Muscle of back (tissue), 11 donors: ENCODE results near the gene TCF12. TPM values are rescaled to one million over a fixed set of nuclear protein-coding genes. Genes with fewer than 3 reads are reported as not detected.

Experiments
- DNase-seq, 3 donors: peaks; one replicate each; pipeline versions ENCODE4 v3.0.0 to v3.0.0-alpha.2; 2013
- polyA plus RNA-seq, 10 donors: library from polyadenylated mRNA; unstranded; fragments of 120-200 nt; gene quantifications; one replicate each; pipeline ENCODE4 v1.2.1, GENCODE V29; 2013; ENCODE audit not compliant: insufficient read length in 10 of 10

TCF12 gene
- polyA plus RNA-seq, 10 donors = 90.4 to 162 (median 125) TPM

- no peak for DNase-seq
Measured at GRCh38 chr15:57313134-57313483, 394.7 kb downstream of the TCF12 start.

- DNase-seq = no peak
Measured at GRCh38 chr15:57314221-57314620, 395.8 kb downstream of the TCF12 start.

- no peak for DNase-seq
Measured at GRCh38 chr15:57316451-57316850, 398.0 kb downstream of the TCF12 start.

- DNase-seq = no peak
Measured at GRCh38 chr15:57319226-57319918, 400.9 kb downstream of the TCF12 start.

GRCh38 chr15:57319919-57320560 lies 401.6 kb downstream of the TCF12 start:
- DNase-seq = no peak

GRCh38 chr15:57320631-57321220 lies 402.3 kb downstream of the TCF12 start:
- DNase-seq = peak; percentile 50 to 88 (median 77)

GRCh38 chr15:57321485-57321884 lies 403.0 kb downstream of the TCF12 start:
- no peak for DNase-seq

DNA sequence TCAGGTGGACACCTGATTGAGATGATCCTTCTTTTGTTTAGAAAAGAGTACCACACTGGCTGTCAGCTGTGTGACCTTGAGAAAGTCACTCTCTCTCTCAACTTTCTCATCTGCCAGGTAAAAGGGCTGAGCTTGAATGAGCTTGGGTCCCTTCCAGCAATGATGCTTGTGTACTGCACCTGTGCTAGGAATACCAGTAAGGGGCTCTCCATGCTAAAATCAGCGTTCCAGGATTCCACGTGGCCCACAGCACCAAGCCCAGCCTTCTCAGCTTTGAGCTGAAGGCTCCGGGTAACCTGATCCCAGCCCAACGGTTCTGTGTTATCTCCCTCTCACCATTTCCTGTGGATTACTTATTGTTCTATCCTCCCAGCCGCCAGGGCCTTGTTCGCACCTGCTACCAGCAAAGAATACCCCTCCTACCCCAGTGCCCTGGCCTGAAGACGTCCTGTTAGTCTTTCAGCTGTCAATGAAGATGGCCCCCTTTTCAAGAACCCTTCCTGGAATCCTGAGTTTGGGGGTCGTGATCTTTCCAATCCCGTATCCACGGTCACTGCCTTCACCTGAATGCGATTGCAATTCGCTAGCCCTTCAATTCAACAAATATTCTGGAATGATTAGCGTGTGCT lies 403.6 kb downstream of the TCF12 start:
- no peak for DNase-seq

DNA sequence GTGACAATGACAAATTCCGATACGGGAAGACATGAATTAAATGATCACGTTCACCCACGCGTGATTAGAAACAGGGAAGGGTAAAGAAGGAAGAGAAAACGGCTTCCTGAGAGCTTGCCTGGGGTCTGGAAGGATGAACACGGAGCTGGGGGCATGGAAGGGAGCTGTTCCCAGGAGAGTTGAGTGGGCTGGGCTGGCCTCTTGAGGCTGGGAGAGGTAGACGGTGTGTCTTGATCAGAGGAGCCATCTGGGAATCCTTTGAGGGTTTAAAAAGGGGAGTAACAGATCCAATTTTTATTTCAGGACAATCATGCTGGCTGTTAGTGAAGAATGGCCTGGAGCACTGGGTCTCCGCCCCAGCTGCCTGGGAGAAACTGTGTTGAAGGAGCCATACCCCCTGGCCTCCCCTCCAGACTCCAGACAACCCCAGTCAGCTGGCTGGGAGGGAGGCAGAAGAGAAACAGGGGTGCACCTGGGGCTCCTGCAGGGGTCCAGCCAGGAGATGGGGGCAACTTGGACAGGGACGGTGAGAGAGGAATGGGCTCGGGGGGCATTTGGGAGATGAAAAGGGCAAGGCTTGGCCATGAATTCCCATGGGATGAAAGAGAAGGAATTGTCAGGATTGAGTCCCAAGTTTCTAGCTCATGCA lies 404.3 kb downstream of the TCF12 start:
- DNase-seq = no peak

- DNase-seq = no peak
Measured at GRCh38 chr15:57323299-57323805, 404.9 kb downstream of the TCF12 start.

DNA sequence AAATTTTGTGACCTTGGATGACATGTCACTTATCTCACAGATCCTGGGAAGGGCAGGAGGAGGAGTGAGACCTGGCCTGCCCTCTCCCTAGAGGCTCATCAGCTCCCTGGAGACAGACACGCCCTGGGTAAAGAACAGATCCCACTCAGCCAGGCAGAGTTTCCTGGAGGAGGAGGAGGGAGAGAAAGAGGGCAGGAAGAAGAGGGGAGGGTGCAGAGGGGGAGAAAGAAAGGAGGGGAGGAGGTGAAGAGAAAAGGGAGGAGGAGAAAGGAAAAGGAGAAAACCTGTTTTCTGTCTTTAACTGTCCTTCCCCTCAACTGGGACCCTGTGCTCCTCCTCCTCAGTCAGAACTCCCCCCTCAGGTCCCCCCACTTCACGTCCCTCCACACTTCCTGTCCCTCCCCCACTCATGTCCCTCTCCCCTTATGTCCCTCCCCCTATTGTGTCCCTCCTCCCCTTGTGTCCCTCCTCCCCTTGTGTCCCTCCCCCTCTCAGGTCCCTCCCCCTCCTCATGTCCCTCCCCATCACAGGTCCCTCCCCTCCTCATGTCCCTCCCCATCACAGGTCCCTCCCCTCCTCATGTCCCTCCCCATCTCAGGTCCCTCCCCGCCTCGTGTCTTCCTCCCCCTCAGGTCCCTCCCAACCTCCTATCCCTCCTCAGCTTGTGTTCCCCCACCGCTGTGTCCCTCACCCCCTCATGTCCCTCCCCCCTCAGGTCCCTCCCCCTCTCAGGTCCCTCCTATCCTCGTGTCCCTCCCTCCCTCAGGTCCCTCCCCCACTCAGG lies 405.6 kb downstream of the TCF12 start:
- DNase-seq = no peak

DNA sequence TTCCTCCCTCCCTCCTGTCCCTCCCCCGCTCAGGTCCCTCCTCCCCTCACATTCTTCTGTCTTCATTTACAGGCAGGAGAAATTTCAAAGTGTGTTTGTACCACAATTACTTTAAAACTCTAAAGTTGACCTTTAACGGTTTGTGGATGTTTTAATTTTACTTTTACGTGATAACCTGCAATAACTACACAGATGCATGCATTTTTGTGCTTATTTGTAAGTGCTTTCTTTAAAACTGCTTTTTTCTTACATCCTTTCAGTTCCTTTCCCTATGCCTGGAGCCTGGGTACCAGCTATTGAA lies 406.1 kb downstream of the TCF12 start:
- no peak for DNase-seq

- no peak for DNase-seq
Measured at GRCh38 chr15:57324944-57325679, 406.7 kb downstream of the TCF12 start.

DNA sequence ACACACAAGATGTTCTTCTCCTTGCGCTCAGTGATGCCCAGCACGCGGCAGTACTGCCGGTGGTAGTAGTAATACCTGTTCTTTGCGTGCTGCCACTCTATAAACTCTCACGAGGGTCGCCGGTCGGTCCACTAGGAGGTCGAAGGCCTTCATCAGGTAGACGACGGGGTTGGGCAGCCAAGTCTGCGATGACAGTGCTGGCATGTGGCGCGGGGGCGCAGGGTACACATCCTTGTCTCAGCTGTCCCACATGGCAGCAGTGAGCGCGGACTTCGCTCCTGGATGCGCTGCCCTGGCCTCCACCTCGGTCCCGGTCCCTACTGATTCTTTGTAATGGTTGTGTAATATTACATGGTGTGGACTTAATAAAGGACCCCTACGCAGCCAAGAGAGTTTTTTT lies 407.8 kb downstream of the TCF12 start:
- no peak for DNase-seq

GRCh38 chr15:57327985-57328471 lies 409.6 kb downstream of the TCF12 start:
- peak; percentile 56 to 80 (median 73) for DNase-seq

GRCh38 chr15:57328479-57328878 lies 410.0 kb downstream of the TCF12 start:
- no peak for DNase-seq

DNA sequence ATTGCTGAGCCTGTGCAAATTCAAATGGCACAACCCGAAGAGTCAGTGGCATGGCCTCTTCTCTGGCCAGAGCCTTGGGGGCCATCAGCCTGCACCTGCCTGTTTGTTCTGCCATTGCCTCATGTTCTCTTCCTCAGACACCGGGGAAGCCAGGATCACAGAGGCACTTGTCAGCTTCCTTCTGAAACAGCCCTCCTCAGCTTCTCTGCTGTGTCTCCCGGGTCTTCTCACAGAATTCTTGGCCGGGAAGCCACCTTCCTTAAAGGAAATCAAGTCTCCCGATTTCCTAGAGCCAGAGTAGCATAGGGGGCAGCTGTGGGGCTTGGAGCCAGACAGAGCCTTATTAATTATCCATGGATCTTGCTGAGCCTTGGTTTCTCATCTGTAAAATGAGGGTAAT lies 410.5 kb downstream of the TCF12 start:
- peak in 1 of 3 donors; percentile 51 for DNase-seq

DNA sequence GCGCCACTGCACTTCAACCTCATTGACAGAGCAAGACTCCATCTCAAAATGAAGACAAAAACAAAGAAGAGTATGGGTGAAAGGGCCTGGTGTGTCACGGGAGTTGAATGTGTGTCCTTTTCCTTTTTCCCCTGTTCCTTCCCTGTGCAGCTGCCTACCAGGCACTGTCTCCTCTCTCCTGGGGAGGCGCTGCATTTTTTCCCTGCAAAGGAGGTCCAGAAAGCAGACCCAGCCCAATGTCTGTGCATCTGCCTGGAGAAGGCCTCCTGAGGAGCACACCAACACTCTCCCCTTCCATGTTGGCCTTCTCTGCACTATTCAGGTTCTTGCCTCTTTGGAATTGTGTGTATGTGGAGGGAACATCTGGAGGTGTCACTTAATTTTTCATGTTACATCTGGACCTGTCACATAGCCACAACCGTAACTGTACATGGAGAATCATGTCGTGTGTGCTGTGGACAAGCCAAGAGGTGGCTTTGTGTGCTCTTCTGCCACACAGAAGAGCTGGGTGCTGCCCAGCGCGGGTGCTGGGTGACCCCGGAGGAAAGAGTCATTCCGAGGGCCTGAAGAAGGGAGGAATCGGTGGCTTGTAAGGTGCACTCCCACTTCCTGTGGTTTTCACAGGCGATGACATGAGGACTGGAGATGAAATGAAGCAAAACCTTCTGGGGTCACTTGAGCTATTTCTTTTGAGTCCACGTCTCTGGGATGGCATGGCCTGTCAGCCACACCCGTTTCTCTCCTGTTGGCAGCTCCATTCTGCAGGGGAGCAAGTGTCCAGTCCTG lies 411.3 kb downstream of the TCF12 start:
- DNase-seq = no peak

- DNase-seq = no peak
Measured at GRCh38 chr15:57330619-57331340, 412.3 kb downstream of the TCF12 start.
